Ishikawa (cell line): ENCODE data around the gene CAMTA2.

Experiments used
- CEBPB ChIP-seq: IDR thresholded peaks from 2 replicates; pipeline ENCODE4 v1.6.1; 2012
- CREB1 ChIP-seq: IDR thresholded peaks from 2 replicates; pipeline ENCODE4 v1.6.1; 2012; ENCODE audit warnings: low read depth
- EGR1 ChIP-seq: IDR thresholded peaks from 2 replicates; pipeline ENCODE4 v1.6.1; 2012
- EP300 ChIP-seq: IDR thresholded peaks from 2 replicates; pipeline ENCODE4 v1.6.1; 2012; ENCODE audit warnings: borderline replicate concordance
- FOXM1 ChIP-seq: IDR thresholded peaks from 2 replicates; pipeline ENCODE4 v1.6.1; 2012; ENCODE audit warnings: low read depth, borderline replicate concordance
- NFIC ChIP-seq: IDR thresholded peaks from 2 replicates; pipeline ENCODE4 v1.6.1; 2012
- RAD21 ChIP-seq: IDR thresholded peaks from 2 replicates; pipeline ENCODE4 v1.6.1; 2012; ENCODE audit warnings: low read depth
- TAF1 ChIP-seq: IDR thresholded peaks from 2 replicates; pipeline ENCODE4 v1.6.1; 2012; ENCODE audit warnings: low read depth, mild to moderate bottlenecking
- TCF12 ChIP-seq: IDR thresholded peaks from 2 replicates; pipeline ENCODE4 v1.6.1; 2012; ENCODE audit warnings: low read depth
- TEAD4 ChIP-seq: IDR thresholded peaks from 2 replicates; pipeline ENCODE4 v1.6.1; 2012
- YY1 ChIP-seq: IDR thresholded peaks from 2 replicates; pipeline ENCODE4 v1.6.1; 2012; ENCODE audit warnings: low read depth
- ZBTB7A ChIP-seq: IDR thresholded peaks from 2 replicates; pipeline ENCODE4 v1.6.1; 2012; ENCODE audit warnings: low read depth
- TF ChIP-seq, protein P1 (sequence below): IDR thresholded peaks from 2 replicates; pipeline ENCODE4 v1.6.1; 2012
- TF ChIP-seq, protein P2 (sequence below): IDR thresholded peaks from 2 replicates; pipeline ENCODE4 v1.6.1; 2012
- TF ChIP-seq, protein P3 (sequence below): IDR thresholded peaks from 2 replicates; pipeline ENCODE4 v1.6.1; 2012; ENCODE audit warnings: low read depth, mild to moderate bottlenecking

Gene CAMTA2

DNA sequence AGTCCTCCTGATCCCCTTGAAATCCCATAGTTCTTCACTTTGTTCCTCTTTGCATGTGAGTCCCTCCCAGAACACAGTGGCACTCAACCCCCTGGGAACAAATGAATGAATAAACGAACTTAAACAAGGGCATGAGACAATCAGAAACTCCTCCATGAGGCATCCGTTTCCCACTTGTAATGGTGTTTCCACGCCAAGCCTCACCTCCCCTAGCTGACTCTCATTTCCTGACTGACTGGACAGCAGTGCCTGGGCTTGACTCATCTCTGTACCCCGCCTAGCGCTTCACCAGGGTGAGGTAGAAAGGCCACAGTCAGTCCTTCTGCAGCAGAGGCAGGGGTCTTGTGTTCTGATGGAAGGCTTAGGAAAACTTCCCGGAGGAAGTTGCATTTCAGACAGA is 24.5 kb upstream of the CAMTA2 start:
- TF ChIP-seq EP300 (no peak), TCF12 (no peak), TAF1 (no peak), RAD21 (no peak), TEAD4 (no peak), YY1 (no peak), NFIC (no peak), CEBPB (no peak), FOXM1 (no peak), CREB1 (no peak)
- TF ChIP-seq, protein P1, sequence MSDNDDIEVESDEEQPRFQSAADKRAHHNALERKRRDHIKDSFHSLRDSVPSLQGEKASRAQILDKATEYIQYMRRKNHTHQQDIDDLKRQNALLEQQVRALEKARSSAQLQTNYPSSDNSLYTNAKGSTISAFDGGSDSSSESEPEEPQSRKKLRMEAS, result no peak
- TF ChIP-seq, protein P2, sequence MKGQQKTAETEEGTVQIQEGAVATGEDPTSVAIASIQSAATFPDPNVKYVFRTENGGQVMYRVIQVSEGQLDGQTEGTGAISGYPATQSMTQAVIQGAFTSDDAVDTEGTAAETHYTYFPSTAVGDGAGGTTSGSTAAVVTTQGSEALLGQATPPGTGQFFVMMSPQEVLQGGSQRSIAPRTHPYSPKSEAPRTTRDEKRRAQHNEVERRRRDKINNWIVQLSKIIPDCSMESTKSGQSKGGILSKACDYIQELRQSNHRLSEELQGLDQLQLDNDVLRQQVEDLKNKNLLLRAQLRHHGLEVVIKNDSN, result no peak
- TF ChIP-seq, protein P3, sequence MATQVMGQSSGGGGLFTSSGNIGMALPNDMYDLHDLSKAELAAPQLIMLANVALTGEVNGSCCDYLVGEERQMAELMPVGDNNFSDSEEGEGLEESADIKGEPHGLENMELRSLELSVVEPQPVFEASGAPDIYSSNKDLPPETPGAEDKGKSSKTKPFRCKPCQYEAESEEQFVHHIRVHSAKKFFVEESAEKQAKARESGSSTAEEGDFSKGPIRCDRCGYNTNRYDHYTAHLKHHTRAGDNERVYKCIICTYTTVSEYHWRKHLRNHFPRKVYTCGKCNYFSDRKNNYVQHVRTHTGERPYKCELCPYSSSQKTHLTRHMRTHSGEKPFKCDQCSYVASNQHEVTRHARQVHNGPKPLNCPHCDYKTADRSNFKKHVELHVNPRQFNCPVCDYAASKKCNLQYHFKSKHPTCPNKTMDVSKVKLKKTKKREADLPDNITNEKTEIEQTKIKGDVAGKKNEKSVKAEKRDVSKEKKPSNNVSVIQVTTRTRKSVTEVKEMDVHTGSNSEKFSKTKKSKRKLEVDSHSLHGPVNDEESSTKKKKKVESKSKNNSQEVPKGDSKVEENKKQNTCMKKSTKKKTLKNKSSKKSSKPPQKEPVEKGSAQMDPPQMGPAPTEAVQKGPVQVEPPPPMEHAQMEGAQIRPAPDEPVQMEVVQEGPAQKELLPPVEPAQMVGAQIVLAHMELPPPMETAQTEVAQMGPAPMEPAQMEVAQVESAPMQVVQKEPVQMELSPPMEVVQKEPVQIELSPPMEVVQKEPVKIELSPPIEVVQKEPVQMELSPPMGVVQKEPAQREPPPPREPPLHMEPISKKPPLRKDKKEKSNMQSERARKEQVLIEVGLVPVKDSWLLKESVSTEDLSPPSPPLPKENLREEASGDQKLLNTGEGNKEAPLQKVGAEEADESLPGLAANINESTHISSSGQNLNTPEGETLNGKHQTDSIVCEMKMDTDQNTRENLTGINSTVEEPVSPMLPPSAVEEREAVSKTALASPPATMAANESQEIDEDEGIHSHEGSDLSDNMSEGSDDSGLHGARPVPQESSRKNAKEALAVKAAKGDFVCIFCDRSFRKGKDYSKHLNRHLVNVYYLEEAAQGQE, result no peak

DNA sequence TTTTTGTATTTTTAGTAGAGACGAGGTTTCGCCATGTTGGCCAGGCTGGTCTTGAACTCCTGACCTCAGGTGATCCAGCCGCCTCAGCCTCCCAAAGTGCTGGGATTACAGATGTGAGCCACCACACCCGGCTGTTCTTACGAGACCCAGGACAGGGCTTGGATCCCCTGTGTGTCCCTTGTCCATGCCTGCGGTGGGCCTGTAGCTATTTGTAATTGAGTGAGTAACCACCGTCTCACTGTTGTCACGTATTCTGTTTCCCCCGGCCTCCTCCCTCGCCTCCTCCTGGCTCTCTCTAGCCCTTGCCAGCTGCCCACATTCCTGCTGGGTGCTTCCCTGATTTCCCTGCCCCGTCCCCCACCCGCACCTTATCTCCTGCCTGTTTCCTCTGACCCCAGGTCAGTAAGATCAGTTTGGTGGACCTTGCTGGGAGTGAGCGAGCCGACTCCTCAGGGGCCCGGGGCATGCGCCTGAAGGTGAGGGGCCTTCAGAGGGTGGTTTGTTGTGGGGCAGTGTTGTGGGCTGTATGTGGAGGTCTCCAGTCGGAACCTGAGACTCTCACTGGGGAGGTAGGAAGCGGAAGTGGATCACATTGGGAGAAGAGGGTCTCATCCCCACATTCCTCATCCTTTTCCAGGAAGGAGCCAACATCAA is 15.9 kb upstream of the CAMTA2 start:
- no peak for TF ChIP-seq RAD21

DNA sequence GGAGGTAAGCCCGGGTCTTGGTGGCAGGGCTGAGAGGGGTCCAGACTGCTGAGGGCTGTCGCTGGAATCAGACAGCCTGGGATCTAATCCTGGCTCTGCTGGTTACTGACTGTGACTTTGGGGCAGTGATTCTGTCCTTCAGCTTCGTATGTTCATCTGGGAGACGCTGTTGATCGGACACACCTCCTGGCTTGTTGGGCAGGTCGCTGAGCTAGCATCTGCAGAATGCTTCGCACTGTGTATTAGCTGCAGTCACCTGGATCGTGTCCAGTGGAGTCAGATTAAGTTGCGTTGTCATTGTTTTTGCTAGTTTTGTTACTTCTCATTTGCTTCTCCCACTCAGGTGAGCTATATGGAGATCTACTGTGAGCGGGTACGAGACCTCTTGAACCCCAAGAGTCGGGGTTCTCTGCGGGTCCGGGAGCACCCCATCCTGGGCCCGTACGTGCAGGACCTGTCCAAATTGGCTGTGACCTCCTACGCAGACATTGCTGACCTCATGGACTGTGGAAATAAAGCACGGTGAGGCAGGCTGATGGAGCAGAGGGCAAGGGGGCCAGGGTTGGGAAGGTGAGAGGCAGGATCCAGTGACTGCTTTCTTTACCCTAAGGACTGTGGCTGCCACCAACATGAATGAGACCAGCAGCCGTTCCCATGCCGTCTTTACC is 14.8 kb upstream of the CAMTA2 start:
- TF ChIP-seq YY1 (no peak), EGR1 (no peak), TAF1 (no peak), CREB1 (no peak), CEBPB (no peak), RAD21 (no peak), TEAD4 (no peak), EP300 (no peak), FOXM1 (no peak), TCF12 (no peak), ZBTB7A (no peak)
- TF ChIP-seq, protein P1, result no peak
- TF ChIP-seq, protein P2, result no peak
- TF ChIP-seq, protein P3, result no peak

DNA sequence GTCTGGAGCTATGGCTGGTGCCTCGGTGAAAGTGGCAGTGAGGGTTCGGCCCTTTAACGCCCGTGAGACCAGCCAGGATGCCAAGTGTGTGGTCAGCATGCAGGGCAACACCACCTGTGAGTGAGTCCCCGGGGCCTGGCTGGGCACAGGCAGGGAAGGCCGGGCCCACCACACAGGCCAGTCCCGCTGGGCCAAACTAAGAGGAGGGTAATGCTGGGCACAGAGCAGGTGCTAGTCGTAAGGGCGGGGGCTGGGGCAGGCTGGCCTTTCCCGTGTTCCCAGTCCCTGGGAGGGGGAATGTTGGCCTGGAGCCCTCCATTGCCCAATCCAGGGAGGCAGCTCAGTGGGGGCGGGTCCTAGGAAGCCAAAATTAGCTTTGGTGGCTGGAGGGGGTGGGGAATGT is 12.8 kb upstream of the CAMTA2 start:
- TF ChIP-seq, protein P2, result no peak
- TF ChIP-seq TEAD4 (no peak), ZBTB7A (no peak), YY1 (no peak), RAD21 (no peak)

DNA sequence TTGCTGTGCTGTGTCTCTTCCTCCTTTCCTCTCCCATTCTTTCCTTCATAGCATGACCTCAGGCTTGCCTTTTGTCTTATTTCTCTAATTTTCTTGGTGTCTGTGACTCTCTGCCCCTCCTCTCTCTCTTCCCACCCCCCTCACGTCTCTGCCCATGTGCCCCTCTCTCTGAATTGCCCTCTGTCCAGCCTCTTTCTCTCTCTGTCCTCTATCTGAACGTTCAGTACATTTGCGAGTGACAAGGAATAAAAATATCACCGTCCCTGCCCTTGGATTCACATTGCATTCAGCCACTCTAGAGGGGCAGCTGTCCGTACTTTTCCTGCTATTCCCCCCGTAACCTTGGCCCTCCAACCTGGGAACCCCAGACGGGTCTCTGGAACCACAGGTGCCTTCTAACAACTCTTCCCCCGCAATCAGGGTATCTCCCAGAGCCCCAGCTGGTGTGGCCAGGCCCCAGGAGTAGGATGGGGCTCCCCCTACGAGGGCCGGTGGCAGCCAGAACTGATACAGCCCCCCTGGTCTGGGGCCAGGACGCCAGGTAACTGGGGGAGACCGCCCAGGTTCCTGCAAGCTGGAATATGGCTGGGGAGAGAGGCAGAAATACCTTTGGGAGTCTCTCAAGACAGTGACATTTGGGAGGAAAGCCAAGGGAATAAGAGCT is 12.1 kb upstream of the CAMTA2 start:
- TF ChIP-seq, protein P1, result no peak
- TF ChIP-seq FOXM1, result no peak
- no peak for TF ChIP-seq CEBPB
